Medulla oblongata (tissue), 1 donor: ENCODE measurements around the gene PIEZO2.
"Not testable (repeated sequence)": the region's sequence is repeated elsewhere in the genome, so short reads cannot be mapped to it uniquely, and the experiment has no call there.

ENCODE experiments used
- DNase-seq: peaks from one replicate; pipeline ENCODE4 v3.0.0-alpha.2; 2015; ENCODE audit errors: extremely low spot score

PIEZO2 gene

DNA sequence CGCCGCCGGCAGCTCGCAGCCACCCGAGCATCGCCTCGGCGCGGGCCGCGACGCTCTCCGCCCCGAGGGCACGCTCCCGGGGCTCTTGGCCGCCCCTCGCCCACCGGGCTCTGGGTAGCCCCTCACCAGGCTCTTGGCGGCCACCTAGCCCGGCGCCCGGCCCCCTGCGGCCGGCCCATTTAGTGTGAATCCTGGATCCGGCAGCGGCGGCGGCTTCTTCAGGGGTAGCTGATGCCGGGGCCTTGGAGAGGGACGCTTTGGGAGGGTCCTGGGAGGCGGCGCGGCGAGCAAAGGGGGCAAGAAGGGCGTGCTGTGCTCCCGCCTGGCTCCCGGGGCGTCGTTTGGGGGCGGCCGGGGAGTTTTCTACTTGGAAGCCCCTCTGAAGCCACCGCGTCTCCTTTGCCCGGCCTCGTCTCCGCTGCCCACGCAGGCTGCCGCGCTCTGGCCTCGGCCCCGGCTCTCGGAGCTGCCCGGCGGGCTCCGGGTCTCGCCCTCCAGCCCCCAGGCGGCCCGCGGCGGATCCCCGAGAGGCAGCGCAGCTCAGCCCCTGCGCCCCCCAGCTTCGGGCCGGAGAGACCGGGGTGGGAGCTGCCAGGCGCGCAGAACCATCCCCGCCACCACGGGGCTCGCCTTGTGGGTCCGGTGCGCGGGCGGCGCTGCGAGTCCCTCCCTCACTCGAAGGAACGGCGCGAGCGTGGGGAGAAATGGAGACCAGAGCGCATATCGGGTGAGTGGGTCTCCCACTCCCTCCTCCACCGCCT lies 509 bp downstream of the PIEZO2 start:
- DNase-seq, result no peak

- DNase-seq, result peak; percentile 20
Measured at GRCh38 chr18:11147962-11148679, 1.2 kb downstream of the PIEZO2 start.

DNA sequence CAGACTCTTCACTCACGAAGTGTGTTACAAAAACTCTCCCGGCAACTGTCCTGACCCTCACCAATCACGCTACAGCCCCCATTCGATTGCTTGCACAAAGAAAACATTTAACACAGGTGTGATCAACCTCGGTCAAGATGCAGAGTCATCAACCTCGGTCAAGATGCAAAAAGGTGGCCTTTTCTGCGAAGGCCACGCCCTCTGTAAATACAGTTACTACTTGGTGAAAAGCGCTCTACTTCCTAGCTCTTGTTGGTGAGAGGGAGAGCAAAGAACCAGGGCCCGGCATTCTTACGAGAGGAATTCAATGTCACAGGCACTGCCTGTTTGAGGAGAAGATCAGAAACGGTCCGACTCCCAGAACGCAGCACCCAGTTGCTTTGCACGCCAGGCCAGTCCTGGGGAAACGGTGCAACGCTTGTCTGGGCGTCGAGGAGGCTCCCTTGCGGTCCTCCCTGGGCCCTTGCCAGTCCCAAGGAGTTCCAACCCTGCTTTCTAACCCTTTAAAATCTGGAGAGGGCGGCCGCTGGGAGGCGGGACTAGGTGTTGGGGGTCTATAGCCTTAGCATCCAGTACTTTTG lies 1.9 kb downstream of the PIEZO2 start:
- peak; percentile 16 for DNase-seq

DNA sequence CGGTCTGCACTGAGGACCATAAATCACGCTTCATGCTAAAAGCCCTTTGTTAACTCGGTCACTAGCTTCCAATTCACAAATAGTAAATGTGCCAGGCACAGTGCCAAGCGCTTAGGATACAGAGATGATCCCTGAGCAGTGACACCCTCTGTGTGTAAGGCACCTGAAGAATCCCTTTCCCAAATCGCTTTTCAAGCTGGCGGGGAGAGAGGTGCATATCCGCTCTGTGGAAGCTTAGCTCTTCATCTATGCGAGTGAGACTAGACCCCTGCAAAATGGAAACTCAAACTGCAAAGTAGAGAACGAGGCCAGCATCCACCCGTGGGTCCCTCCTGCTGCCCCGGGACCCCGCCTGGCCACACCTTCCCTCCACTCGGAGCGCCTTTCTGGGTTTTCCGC lies 2.4 kb downstream of the PIEZO2 start:
- DNase-seq, result no peak

GRCh38 chr18:11146238-11146946 lies 3.0 kb downstream of the PIEZO2 start:
- peak; percentile 83 for DNase-seq

DNA sequence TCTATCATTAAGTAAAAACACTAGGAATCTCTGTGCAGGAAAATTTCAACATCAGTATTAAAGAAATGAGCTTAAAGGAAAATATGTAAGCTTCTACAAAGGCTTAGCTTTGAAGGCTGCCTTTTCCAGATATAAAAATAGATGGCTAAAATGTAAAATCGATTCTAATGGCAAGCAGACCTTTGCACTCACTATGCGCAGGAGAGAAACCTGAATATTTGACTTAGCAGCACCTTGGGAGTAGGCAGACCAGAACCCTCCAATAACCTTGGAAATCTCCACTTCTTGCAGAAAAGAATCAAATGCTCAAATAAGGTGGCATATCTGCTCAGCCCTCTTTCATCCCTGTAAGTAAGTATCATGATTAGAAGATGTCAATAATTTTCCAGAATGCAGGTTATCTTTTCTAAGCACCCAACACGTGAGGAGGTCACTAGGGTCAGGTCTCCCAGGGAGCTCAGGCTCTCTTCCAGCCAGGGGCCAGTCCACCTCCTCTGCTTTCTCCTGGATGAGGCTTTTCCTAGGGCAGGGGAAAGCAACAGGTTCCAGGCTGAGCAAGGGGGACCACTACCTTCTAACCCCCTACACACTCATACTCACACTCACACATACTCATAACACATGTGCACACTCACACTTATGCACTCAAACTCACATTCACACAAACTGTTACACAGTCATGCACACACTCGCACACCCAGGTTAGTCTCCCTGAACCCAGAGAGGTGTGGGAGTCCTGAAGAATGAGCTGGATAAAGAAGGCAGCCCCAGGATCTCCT lies 3.8 kb downstream of the PIEZO2 start:
- DNase-seq, result no peak

- no peak for DNase-seq
Measured at GRCh38 chr18:11137400-11137799, 12.0 kb downstream of the PIEZO2 start.

DNA sequence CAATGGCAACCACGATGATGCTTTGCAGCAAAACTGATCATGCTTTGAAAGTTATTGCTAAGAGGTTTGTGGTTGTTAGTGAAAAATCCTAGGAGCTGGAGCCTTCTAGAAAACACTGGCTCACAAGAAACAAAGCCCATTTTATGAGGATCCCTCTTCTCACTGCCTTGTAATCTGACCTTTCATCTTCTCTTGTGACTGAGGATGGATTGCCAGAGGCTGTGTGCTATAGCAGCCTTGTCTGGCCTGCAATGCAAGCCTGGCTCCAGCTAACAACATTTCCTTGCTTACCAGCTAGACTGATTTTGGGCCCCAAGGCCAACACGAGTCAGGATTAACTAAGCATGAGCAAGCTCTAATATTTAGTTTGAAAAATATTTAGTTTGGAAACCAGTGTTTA lies 13.1 kb downstream of the PIEZO2 start:
- DNase-seq, result peak; percentile 61

DNA sequence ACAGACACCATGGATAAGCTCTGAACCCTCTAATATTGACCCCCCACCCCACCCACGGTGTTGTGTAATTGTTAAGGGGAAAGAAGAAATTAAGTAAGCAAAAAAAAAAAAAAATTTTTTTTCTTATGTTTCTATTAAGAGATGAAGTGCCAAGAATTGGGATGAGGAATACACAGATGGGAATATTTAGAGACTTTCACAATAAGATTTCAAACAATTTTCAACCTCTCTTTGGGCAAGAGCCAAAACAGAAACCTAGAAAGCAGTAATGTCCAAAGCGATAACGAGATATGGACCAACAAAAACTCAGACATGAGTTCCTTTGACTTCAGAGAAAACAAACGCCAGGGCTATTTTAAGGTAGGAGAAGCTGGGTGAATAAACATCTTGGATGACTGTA lies 14.4 kb downstream of the PIEZO2 start:
- no peak for DNase-seq

- DNase-seq, result not testable (repeated sequence)
Measured at GRCh38 chr18:11129059-11129458, 20.3 kb downstream of the PIEZO2 start.

- no peak for DNase-seq
Measured at GRCh38 chr18:11125492-11126315, 23.7 kb downstream of the PIEZO2 start.

DNA sequence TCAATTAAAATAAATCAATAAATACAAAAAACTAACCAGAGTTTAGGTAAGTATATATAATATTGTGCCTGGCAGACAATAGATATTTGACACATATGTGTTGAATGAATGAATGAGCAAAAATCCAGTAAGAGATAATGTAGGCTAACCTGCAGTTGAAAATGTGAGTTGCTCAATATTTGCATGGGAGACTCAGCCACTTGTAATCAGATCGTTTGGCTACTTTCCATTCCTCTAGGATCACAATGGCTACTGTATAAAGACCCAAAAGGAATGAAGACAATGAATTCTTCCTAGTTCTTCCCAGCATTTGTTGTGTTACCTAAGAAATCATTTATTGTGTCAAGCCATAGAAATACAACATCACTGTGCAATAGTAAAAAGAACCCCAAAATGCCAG lies 25.3 kb downstream of the PIEZO2 start:
- DNase-seq, result no peak

DNA sequence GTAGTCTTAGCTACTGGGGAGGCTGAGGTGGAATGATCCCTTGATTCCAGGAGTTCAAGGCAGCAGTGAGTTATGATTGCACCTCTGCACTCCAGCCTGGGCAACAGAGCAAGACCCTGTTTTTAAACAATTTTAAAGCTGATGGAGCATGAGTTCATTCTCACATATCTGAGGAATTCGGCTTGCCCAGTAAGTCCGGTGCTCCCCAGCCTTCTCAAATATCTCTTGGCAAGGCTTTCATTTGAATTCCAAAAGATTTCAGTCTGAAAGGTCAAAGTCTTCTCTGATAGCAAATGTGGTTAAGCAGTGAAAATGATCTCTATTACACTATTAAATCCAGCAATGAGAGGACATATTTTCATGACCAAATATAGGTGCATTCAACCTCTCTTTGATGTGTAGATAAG lies 27.9 kb downstream of the PIEZO2 start:
- DNase-seq, result no peak

- DNase-seq, result no peak
Measured at GRCh38 chr18:11119959-11120587, 29.3 kb downstream of the PIEZO2 start.

GRCh38 chr18:11119550-11119949 lies 29.8 kb downstream of the PIEZO2 start:
- peak; percentile 89 for DNase-seq

GRCh38 chr18:11118051-11118766 lies 31.2 kb downstream of the PIEZO2 start:
- no peak for DNase-seq

DNA sequence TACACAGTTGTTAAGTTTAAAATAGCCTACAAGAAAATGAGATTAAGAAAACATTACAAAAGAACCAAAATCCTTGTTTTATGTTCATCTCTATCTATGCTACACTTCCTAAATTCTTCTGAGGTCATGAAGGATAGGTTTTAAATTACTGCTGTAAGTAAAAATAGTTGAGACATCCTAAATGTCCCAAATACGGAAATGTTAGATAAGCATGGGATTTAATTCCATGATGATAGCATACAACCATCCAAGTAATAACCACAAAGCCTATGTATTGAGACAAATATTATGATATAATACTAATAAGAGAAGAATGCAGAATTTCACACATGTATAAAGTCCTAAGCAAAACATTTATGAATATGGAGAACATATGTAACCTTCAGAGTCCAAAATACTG lies 34.1 kb downstream of the PIEZO2 start:
- no peak for DNase-seq

GRCh38 chr18:11114653-11115052 lies 34.7 kb downstream of the PIEZO2 start:
- DNase-seq, result no peak

- no peak for DNase-seq
Measured at GRCh38 chr18:11113937-11114336, 35.4 kb downstream of the PIEZO2 start.
